AG09309 (cell line): ENCODE data around the gene KCTD20.

Source experiments
- DNase-seq: peaks from one replicate; pipeline ENCODE4 v3.0.0-alpha.2; 2010; ENCODE audit warnings: low read depth
- H3K4me3 ChIP-seq: 2 replicates; pipeline ENCODE4 v1.5.1; 2011; ENCODE audit warnings: mild to moderate bottlenecking, low read depth, low read length, moderate library complexity; ENCODE audit not compliant: control insufficient read depth
- CTCF ChIP-seq: IDR thresholded peaks from 2 replicates; pipeline ENCODE4 v1.5.1; 2011; ENCODE audit warnings: mild to moderate bottlenecking, low read depth, low read length, inconsistent platforms; ENCODE audit not compliant: insufficient read depth, control insufficient read depth; ENCODE audit errors: missing control alignments

KCTD20 gene

GRCh38 chr6:36430351-36430750 lies 12.4 kb upstream of the KCTD20 start:
- DNase-seq: no peak
- TF ChIP-seq CTCF: no peak
- H3K4me3 ChIP-seq: no peak overlapping the region

GRCh38 chr6:36431197-36431596 lies 11.6 kb upstream of the KCTD20 start:
- no peak overlapping the region for H3K4me3 ChIP-seq
- no peak for TF ChIP-seq CTCF
- no peak for DNase-seq

GRCh38 chr6:36432151-36432671 lies 10.6 kb upstream of the KCTD20 start:
- no peak for DNase-seq
- TF ChIP-seq CTCF: no peak
- H3K4me3 ChIP-seq: no peak overlapping the region

GRCh38 chr6:36436466-36436865 lies 6.3 kb upstream of the KCTD20 start:
- TF ChIP-seq CTCF: no peak
- no peak overlapping the region for H3K4me3 ChIP-seq
- DNase-seq: peak; percentile 57

GRCh38 chr6:36441307-36441894 lies 1.4 kb upstream of the KCTD20 start:
- H3K4me3 ChIP-seq: no peak overlapping the region
- DNase-seq: peak; percentile 98
- TF ChIP-seq CTCF: no peak

- no peak for TF ChIP-seq CTCF
- DNase-seq: no peak
- H3K4me3 ChIP-seq: peak overlapping the region; percentile 83
Measured at GRCh38 chr6:36442103-36442670, 613 bp upstream of the KCTD20 start.
